H7 (cell line): Measurements from ENCODE around the gene CLTC. TPM values are rescaled to one million over a fixed set of nuclear protein-coding genes. Genes with fewer than 3 reads are reported as not detected.

Source experiments
- DNase-seq: peaks from one replicate; pipeline ENCODE4 v3.0.0; 2012
- H3K27me3 ChIP-seq: 2 replicates; pipeline ENCODE4 v1.6.0; 2011; ENCODE audit warnings: mild to moderate bottlenecking, low read length; ENCODE audit not compliant: control insufficient read depth, insufficient read depth
- H3K36me3 ChIP-seq: replicated peaks from 2 replicates; pipeline ENCODE4 v1.5.1; 2011; ENCODE audit warnings: low read length; ENCODE audit not compliant: control insufficient read depth, insufficient read depth
- H3K4me3 ChIP-seq: 2 replicates; pipeline ENCODE4 v1.5.1; 2011; ENCODE audit warnings: low read depth, mild to moderate bottlenecking, control low read depth, low read length, moderate library complexity; ENCODE audit not compliant: insufficient read depth
- total RNA-seq: library from RNA; depleted of rRNA; stranded (reverse); fragments of >200 nt; shearing (Covaris generic); gene quantifications from 2 replicates; pipeline ENCODE4 v1.2.3, GENCODE V29; 2014

CLTC gene
- total RNA-seq, 1 experiment from 2014 or later = 202 TPM

- no peak for DNase-seq
- Histone ChIP-seq H3K36me3 (peaks cover 46% of the 10 kb centered on the region), H3K27me3 (no peaks in the 10 kb centered on the region)
These were observed 60.6 kb downstream of the CLTC start for GRCh38 chr17:59680314-59680713.

GRCh38 chr17:59683283-59683682, 63.6 kb downstream of the CLTC start:
- no peak for DNase-seq
- Histone ChIP-seq H3K4me3 (no peak overlapping the region), H3K36me3 (peaks cover 41% of the 10 kb centered on the region), H3K27me3 (no peaks in the 10 kb centered on the region)

More at GRCh38 chr17:59680314-59680713, 60.6 kb downstream of the CLTC start:
- no peak overlapping the region for H3K4me3 ChIP-seq

- Histone ChIP-seq H3K4me3 (no peak overlapping the region), H3K27me3 (no peaks in the 10 kb centered on the region), H3K36me3 (peaks cover 32% of the 10 kb centered on the region)
- no peak for DNase-seq
These were observed 65.3 kb downstream of the CLTC start for GRCh38 chr17:59684967-59685366.

- Histone ChIP-seq H3K4me3 (no peak overlapping the region), H3K36me3 (peaks cover 30% of the 10 kb centered on the region), H3K27me3 (no peaks in the 10 kb centered on the region)
- DNase-seq = no peak
These were observed 68.3 kb downstream of the CLTC start for GRCh38 chr17:59688008-59688407.

GRCh38 chr17:59688496-59688895, 68.8 kb downstream of the CLTC start:
- Histone ChIP-seq H3K27me3 (no peaks in the 10 kb centered on the region), H3K4me3 (no peak overlapping the region), H3K36me3 (peaks cover 28% of the 10 kb centered on the region)
- no peak for DNase-seq

GRCh38 chr17:59693582-59693981, 73.9 kb downstream of the CLTC start:
- no peak for DNase-seq
- Histone ChIP-seq H3K4me3 (no peak overlapping the region), H3K27me3 (no peaks in the 10 kb centered on the region), H3K36me3 (peaks cover 28% of the 10 kb centered on the region)

- H3K4me3 ChIP-seq = no peak overlapping the region
- no peak for DNase-seq
- H3K36me3 ChIP-seq = peaks cover 31% of the 10 kb centered on the region
- H3K27me3 ChIP-seq = no peaks in the 10 kb centered on the region
These were observed 74.6 kb downstream of the CLTC start for GRCh38 chr17:59694344-59694743.

- Histone ChIP-seq H3K27me3 (no peaks in the 10 kb centered on the region), H3K4me3 (no peak overlapping the region), H3K36me3 (peaks cover 22% of the 10 kb centered on the region)
- DNase-seq = no peak
These were observed 76.4 kb downstream of the CLTC start for GRCh38 chr17:59695945-59696681.

- no peak overlapping the region for H3K4me3 ChIP-seq
- DNase-seq = no peak
- no peaks in the 10 kb centered on the region for H3K27me3 ChIP-seq
- H3K36me3 ChIP-seq = peaks cover 20% of the 10 kb centered on the region
These were observed 77.1 kb downstream of the CLTC start for GRCh38 chr17:59696682-59697277.

GRCh38 chr17:59698143-59698542, 78.4 kb downstream of the CLTC start:
- no peaks in the 10 kb centered on the region for H3K27me3 ChIP-seq

GRCh38 chr17:59699218-59699617, 79.5 kb downstream of the CLTC start:
- no peak for DNase-seq
- Histone ChIP-seq H3K4me3 (no peak overlapping the region), H3K27me3 (no peaks in the 10 kb centered on the region), H3K36me3 (peaks cover 14% of the 10 kb centered on the region)

More at GRCh38 chr17:59698143-59698542, 78.4 kb downstream of the CLTC start:
- Histone ChIP-seq H3K4me3 (no peak overlapping the region), H3K36me3 (peaks cover 20% of the 10 kb centered on the region)
- no peak for DNase-seq

GRCh38 chr17:59699786-59700185, 80.1 kb downstream of the CLTC start:
- no peak for DNase-seq
- no peaks in the 10 kb centered on the region for H3K27me3 ChIP-seq
- no peak overlapping the region for H3K4me3 ChIP-seq
- H3K36me3 ChIP-seq = peaks cover 12% of the 10 kb centered on the region

GRCh38 chr17:59702304-59702703, 82.6 kb downstream of the CLTC start:
- Histone ChIP-seq H3K27me3 (no peaks in the 10 kb centered on the region), H3K4me3 (no peak overlapping the region), H3K36me3 (peaks cover 9% of the 10 kb centered on the region)
- no peak for DNase-seq

GRCh38 chr17:59707149-59707970, 87.7 kb downstream of the CLTC start, which contains the start of the genes PTRH2 and VMP1:
Gene PTRH2, minus strand, starts transcription at chr17:59707430. Its CDS starts 9,452 bp downstream, at chr17:59697978.
Gene VMP1, plus strand, starts transcription at chr17:59707654. Its CDS starts 23,793 bp downstream, at chr17:59731447.
- peak; percentile 91 for DNase-seq
- no peaks in the 10 kb centered on the region; the same call in none of the 2 replicates for H3K36me3 ChIP-seq
- peak within 1 kb of the TSS; percentile 93 for H3K4me3 ChIP-seq
- H3K27me3 ChIP-seq = no peaks in the 10 kb centered on the region
